Measurements from ENCODE around the gene MCM9.

Gene MCM9

DNA sequence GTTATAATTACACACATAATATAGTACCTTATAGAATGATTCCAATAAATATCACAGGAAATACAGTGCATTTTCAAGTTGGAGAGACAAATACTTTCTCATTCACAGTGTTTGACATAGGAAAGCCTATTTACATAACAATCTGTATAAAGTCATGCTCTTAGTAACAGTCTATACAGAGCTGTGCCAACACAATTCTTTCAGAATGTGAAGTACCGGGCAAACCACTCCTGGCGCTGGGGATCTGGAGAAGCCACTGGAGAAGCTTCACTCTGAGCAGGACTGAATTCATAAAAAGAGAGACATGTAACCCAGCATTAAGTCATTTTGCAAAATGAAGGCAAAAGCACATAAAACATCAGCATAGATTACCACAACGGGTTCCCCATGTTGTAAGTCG is 24.9 kb upstream of the MCM9 start:
- no peak for DNase-seq (ENCODE audit: low read depth in 1 of 2, low spot score in 1 of 2)
- no peak for TF ChIP-seq JUND (IDR thresholded peaks at IDR 0.05; ENCODE audit: low read depth)
- in situ Hi-C loops (cut with HindIII; ENCODE audit: low pct_unique_long_range_greater_than_20kb, low sequenced_read_pairs), result no loop called here

GRCh38 chr6:118953391-118953790 is 18.4 kb upstream of the MCM9 start:
- in situ Hi-C loops (cut with HindIII; ENCODE audit: low pct_unique_long_range_greater_than_20kb, low sequenced_read_pairs), result no loop called here
- no peak for TF ChIP-seq JUND (IDR thresholded peaks at IDR 0.05; ENCODE audit: low read depth)
- DNase-seq (ENCODE audit: low read depth in 1 of 2, low spot score in 1 of 2), result no peak

- TF ChIP-seq JUND (IDR thresholded peaks at IDR 0.05; ENCODE audit: low read depth), result no peak
- no peak for DNase-seq (ENCODE audit: low read depth in 1 of 2, low spot score in 1 of 2)
- in situ Hi-C loops (cut with HindIII; ENCODE audit: low pct_unique_long_range_greater_than_20kb, low sequenced_read_pairs), result no loop called here
Observed at GRCh38 chr6:118952683-118953082, 17.7 kb upstream of the MCM9 start.

GRCh38 chr6:118945217-118945616 is 10.3 kb upstream of the MCM9 start:
- no peak for TF ChIP-seq JUND (IDR thresholded peaks at IDR 0.05; ENCODE audit: low read depth)
- no peak for DNase-seq (ENCODE audit: low read depth in 1 of 2, low spot score in 1 of 2)
- in situ Hi-C loops (cut with HindIII; ENCODE audit: low pct_unique_long_range_greater_than_20kb, low sequenced_read_pairs), result no loop called here

GRCh38 chr6:118940770-118941169 is 5.8 kb upstream of the MCM9 start:
- in situ Hi-C loops (cut with HindIII; ENCODE audit: low pct_unique_long_range_greater_than_20kb, low sequenced_read_pairs), result no loop called here
- DNase-seq (ENCODE audit: low read depth in 1 of 2, low spot score in 1 of 2), result no peak
- TF ChIP-seq JUND (IDR thresholded peaks at IDR 0.05; ENCODE audit: low read depth), result no peak

DNA sequence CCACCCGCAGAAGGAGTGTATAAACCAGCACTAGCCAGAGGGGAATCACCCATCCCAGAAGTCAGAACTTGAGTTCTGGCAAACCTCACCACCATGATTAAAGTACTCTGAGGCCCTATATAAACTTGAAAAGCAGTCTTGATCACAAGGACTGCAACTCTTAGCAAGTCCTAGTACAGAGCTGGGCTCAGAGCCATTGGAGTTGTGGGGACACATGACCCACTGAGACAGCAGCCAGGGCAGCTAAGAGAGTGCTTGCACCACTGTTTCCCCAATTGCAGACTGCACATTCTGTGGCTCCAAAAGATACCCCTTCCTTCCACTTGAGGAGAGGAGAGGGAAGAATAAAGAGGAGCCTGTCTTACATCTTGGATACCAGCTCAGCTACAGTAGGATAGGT is 4.7 kb upstream of the MCM9 start:
- DNase-seq (ENCODE audit: low read depth in 1 of 2, low spot score in 1 of 2), result no peak
- TF ChIP-seq JUND (IDR thresholded peaks at IDR 0.05; ENCODE audit: low read depth), result no peak
- in situ Hi-C loops (cut with HindIII; ENCODE audit: low pct_unique_long_range_greater_than_20kb, low sequenced_read_pairs), result no loop called here

DNA sequence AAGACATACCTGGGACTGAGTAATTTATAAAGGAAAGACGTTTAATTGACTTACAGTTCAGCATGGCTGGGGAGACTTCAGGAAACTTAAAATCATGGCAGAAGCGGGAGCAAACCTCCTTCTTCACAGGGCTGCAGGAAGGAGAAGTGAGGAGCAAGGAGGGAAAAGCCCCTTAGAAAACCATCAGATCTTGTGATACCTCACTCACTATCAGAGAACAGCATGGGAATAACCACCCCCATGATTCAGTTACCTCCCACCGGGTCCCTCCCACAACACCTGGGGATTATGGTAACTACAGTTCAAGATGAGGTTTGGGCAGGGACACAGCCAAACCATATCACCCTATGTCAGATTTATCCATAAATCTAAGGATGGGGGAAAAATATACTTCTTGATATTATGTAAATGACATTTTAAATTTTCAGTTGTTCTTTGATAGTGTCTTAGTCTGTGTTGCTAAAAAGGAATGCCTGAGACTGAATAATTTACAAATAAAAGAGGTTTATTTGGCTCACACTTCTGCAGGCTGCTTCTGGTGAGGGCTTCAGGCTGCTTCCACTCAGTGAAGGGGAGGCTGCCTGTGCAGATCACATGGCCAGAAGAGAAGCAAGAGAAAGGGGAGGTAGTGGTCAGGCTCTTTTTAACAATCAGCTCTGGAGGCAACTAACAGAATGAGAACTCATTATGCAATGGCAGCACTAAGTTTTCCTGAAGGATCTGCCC is 1.2 kb upstream of the MCM9 start:
- DNase-seq (ENCODE audit: low read depth in 1 of 2, low spot score in 1 of 2), result no peak
- in situ Hi-C loops (cut with HindIII; ENCODE audit: low pct_unique_long_range_greater_than_20kb, low sequenced_read_pairs), result no loop called here
- TF ChIP-seq JUND (IDR thresholded peaks at IDR 0.05; ENCODE audit: low read depth), result no peak

- DNase-seq (ENCODE audit: low read depth in 1 of 2, low spot score in 1 of 2), result no peak
- TF ChIP-seq JUND (IDR thresholded peaks at IDR 0.05; ENCODE audit: low read depth), result no peak
- in situ Hi-C loops (cut with HindIII; ENCODE audit: low pct_unique_long_range_greater_than_20kb, low sequenced_read_pairs), result no loop called here
Observed at GRCh38 chr6:118935331-118935668, 341 bp upstream of the MCM9 start.

GRCh38 chr6:118933855-118934460 is 1.0 kb downstream of the MCM9 start:
- DNase-seq (ENCODE audit: low read depth in 1 of 2, low spot score in 1 of 2), result no peak
- no peak for TF ChIP-seq JUND (IDR thresholded peaks at IDR 0.05; ENCODE audit: low read depth)
- in situ Hi-C loops (cut with HindIII; ENCODE audit: low pct_unique_long_range_greater_than_20kb, low sequenced_read_pairs), result no loop called here

DNA sequence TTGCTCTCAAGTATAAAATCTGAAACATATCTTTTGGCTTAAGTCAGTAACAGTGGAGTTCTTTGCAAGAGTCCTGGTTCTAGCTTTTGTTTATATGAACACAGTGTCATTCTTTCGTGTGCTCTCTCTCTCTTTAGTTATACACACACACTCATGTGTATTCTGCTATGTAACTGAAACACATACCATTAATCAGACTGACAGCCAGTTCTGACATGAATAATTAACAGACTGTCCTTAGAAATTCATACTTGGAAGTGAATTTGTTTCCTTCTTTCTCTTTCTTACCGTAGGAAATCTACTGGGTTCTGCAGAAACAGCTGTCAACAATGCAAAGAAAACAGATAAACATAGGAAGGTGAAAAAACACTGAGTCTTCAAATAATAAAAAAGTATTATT is 2.5 kb downstream of the MCM9 start:
- in situ Hi-C loops (cut with HindIII; ENCODE audit: low pct_unique_long_range_greater_than_20kb, low sequenced_read_pairs), result no loop called here
- no peak for DNase-seq (ENCODE audit: low read depth in 1 of 2, low spot score in 1 of 2)
- no peak for TF ChIP-seq JUND (IDR thresholded peaks at IDR 0.05; ENCODE audit: low read depth)

- TF ChIP-seq JUND (IDR thresholded peaks at IDR 0.05; ENCODE audit: low read depth), result no peak
- in situ Hi-C loops (cut with HindIII; ENCODE audit: low pct_unique_long_range_greater_than_20kb, low sequenced_read_pairs), result no loop called here
- DNase-seq (ENCODE audit: low read depth in 1 of 2, low spot score in 1 of 2), result no peak
Observed at GRCh38 chr6:118931436-118931835, 3.5 kb downstream of the MCM9 start.

DNA sequence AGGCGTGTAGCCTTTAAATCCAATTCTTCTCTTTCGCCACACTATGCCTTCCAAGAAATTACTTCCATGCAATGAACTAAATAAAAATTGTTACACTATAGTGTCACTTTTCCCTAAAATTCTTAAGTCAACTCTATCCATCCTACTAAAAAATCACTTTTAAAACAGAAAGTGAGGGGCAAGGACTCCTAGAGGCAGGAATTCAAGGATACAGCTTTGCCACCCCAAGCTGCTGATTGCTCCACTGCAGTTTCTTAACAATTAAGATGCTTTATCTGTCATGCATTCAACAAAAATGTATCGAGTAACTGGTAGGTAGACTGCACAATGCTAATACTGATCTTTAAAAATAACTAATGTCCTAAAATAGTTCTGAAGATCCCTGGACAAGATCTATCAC is 4.3 kb downstream of the MCM9 start:
- in situ Hi-C loops (cut with HindIII; ENCODE audit: low pct_unique_long_range_greater_than_20kb, low sequenced_read_pairs), result no loop called here
- no peak for TF ChIP-seq JUND (IDR thresholded peaks at IDR 0.05; ENCODE audit: low read depth)
- no peak for DNase-seq (ENCODE audit: low read depth in 1 of 2, low spot score in 1 of 2)

GRCh38 chr6:118923035-118923434 is 11.9 kb downstream of the MCM9 start:
- in situ Hi-C loops (cut with HindIII; ENCODE audit: low pct_unique_long_range_greater_than_20kb, low sequenced_read_pairs), result no loop called here
- no peak for TF ChIP-seq JUND (IDR thresholded peaks at IDR 0.05; ENCODE audit: low read depth)

GRCh38 chr6:118921084-118921483 is 13.9 kb downstream of the MCM9 start:
- in situ Hi-C loops (cut with HindIII; ENCODE audit: low pct_unique_long_range_greater_than_20kb, low sequenced_read_pairs), result no loop called here
- TF ChIP-seq JUND (IDR thresholded peaks at IDR 0.05; ENCODE audit: low read depth), result no peak

More at GRCh38 chr6:118923035-118923434, 11.9 kb downstream of the MCM9 start:
- DNase-seq (ENCODE audit: low read depth in 1 of 2, low spot score in 1 of 2), result no peak

More at GRCh38 chr6:118921084-118921483, 13.9 kb downstream of the MCM9 start:
- no peak for DNase-seq (ENCODE audit: low read depth in 1 of 2, low spot score in 1 of 2)
